C4-2B (cell line): ENCODE data around the gene LARGE1.

Source experiments
- ZFX ChIP-seq: fragments of 450-650 bp; IDR thresholded peaks from 2 replicates; pipeline ENCODE4 v1.6.1; 2017
- TF ChIP-seq, protein P1 (sequence below): fragments of 450-650 bp; conservative IDR thresholded peaks from 2 replicates; pipeline ENCODE4 v1.5.1; 2017; ENCODE audit warnings: mild to moderate bottlenecking

DNA sequence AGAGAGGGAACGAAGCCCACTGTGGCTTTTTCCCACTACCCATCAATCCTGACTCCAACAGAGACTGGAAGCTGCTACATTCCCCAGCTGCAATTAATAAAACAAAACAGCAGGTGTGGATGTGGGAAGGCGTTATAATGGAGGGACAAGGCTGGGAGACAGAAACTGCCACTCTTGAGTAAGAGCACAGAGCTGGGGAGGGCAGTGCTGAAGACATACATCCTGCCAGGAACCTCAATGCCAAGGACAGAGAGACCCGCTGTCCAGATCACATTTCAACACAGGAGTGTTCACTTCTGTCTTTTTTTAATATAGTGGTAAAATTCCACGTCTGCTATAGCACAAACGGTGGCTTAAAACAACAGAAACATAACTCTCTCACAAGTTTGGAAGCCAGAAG lies 94.5 kb downstream of the LARGE1 start:
- TF ChIP-seq, protein P1, sequence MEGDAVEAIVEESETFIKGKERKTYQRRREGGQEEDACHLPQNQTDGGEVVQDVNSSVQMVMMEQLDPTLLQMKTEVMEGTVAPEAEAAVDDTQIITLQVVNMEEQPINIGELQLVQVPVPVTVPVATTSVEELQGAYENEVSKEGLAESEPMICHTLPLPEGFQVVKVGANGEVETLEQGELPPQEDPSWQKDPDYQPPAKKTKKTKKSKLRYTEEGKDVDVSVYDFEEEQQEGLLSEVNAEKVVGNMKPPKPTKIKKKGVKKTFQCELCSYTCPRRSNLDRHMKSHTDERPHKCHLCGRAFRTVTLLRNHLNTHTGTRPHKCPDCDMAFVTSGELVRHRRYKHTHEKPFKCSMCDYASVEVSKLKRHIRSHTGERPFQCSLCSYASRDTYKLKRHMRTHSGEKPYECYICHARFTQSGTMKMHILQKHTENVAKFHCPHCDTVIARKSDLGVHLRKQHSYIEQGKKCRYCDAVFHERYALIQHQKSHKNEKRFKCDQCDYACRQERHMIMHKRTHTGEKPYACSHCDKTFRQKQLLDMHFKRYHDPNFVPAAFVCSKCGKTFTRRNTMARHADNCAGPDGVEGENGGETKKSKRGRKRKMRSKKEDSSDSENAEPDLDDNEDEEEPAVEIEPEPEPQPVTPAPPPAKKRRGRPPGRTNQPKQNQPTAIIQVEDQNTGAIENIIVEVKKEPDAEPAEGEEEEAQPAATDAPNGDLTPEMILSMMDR = no peak
- TF ChIP-seq ZFX = no peak
